Tibial nerve (tissue), 4 donors: ENCODE data around the gene CCDC47. TPM values are rescaled to one million over a fixed set of nuclear protein-coding genes. Genes with fewer than 3 reads are reported as not detected.

Experiments used
- DNase-seq, 2 donors: peaks; one replicate each; pipeline ENCODE4 v3.0.0-alpha.2; 2019; ENCODE audit warnings: low spot score in 2 of 2
- H3K27ac ChIP-seq, 4 donors: fragments of 200-600 bp; sonication (generic) in 3 of 4; one replicate each; pipeline ENCODE4 v1.5.1; 2017 to 2019; ENCODE audit warnings: mild to moderate bottlenecking in 1 of 4
- H3K27me3 ChIP-seq, 2 donors: fragments of 200-600 bp; sonication (generic) in 1 of 2; one replicate each; pipeline versions ENCODE4 v1.5.1 to v1.6.0; 2017 to 2019
- H3K36me3 ChIP-seq, 3 donors: fragments of 200-600 bp; sonication (generic); one replicate each; pipeline ENCODE4 v1.5.1; 2018 to 2019
- H3K4me1 ChIP-seq, 4 donors: fragments of 200-600 bp; sonication (generic) in 3 of 4; one replicate each; pipeline ENCODE4 v1.5.1; 2017 to 2019
- H3K4me3 ChIP-seq, 4 donors: fragments of 200-600 bp; sonication (generic) in 3 of 4; one replicate each; pipeline ENCODE4 v1.5.1; 2017 to 2019; ENCODE audit warnings: mild to moderate bottlenecking in 1 of 4, moderate library complexity in 1 of 4
- H3K9me3 ChIP-seq, 4 donors: fragments of 200-600 bp; sonication (generic) in 3 of 4; one replicate each; pipeline ENCODE4 v1.5.1; 2017 to 2019
- EP300 ChIP-seq, 2 donors: sonication (generic); formaldehyde crosslinking; IDR thresholded peaks; one replicate each; pipeline ENCODE4 v1.6.1; 2017; ENCODE audit warnings: antibody characterized with exemption in 2 of 2, mild to moderate bottlenecking in 1 of 2
- POLR2A ChIP-seq, 2 donors: fragments of 450-650 bp; IDR thresholded peaks; one replicate each; pipeline ENCODE4 v1.6.1; 2017; ENCODE audit warnings: antibody characterized with exemption in 2 of 2, mild to moderate bottlenecking in 2 of 2, moderate library complexity in 2 of 2
- WGBS, 2 donors: methylation state at CpG; one replicate each; pipeline ENCODE4 v1.1.5; 2018; 5-methylcytosine and 5-hydroxymethylcytosine counted together
- total RNA-seq, 4 donors: library from RNA; depleted of rRNA; stranded (reverse); fragments of >200 nt; gene quantifications; one replicate each; pipeline ENCODE4 v1.1.0, GENCODE V29; 2016
- TF ChIP-seq, protein P1 (sequence below), 5 experiments: fragments of 200-600 bp in 3 of 5; fragments of 450-650 bp in 2 of 5; sonication (generic) in 3 of 5; IDR thresholded peaks; one replicate each; pipeline ENCODE4 v1.5.1; 2016 to 2019; ENCODE audit warnings: antibody characterized with exemption in 5 of 5, mild to moderate bottlenecking in 3 of 5, moderate library complexity in 2 of 5

CCDC47 gene
- total RNA-seq, 4 donors from 2014 or later: 43.7 to 62.0 (median 51.0) TPM

DNA sequence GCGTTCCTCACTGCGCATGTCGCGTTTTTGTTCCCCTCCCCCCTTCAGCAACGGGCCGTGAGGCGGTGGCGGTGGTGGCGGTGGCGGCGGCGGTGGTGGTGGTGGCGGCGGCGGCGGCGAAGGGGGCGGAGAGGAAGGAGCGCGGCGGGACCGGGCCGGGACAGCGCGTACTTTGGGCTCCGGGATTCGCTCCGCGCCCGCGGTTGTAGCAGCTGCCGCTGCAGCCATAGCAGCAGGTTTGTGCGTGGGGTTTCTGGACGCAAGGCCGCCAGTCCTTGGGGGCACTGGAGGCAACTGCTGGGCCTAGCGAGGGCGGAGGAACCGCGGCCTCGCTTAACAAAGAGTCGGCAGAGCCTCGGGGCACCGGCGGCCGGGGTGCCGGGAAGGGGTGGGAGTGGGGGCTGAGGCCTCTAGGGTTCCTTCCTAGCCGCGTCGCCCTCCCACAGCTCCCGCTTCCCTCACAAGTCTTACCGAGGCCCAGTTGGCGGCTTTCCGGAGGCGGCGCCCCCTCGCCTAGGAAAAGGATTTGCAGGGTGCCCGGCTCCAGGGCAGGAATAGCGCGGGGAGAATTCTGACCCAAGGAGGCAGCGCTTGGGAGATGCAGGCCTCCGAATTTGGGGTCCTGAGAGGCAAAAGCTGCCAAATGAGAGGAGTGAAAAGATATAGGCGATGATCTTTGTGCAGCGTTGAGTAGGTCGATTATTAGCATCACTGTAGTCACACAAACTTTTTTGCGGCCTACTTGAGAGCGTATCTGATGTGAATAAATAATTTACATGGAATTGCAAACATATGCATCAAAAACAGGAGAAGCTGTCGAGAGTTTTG is 958 bp upstream of the CCDC47 start, which contains the start of gene DDX42:
Gene DDX42 (plus strand): TSS at position 30 of the 828 bp plus-strand sequence. CDS start 12,880 bp downstream, outside the sequence.
- TF ChIP-seq POLR2A (IDR thresholded peaks at IDR 0.05): peak in 1 of 2 donors; percentile 9
- TF ChIP-seq, protein P1, sequence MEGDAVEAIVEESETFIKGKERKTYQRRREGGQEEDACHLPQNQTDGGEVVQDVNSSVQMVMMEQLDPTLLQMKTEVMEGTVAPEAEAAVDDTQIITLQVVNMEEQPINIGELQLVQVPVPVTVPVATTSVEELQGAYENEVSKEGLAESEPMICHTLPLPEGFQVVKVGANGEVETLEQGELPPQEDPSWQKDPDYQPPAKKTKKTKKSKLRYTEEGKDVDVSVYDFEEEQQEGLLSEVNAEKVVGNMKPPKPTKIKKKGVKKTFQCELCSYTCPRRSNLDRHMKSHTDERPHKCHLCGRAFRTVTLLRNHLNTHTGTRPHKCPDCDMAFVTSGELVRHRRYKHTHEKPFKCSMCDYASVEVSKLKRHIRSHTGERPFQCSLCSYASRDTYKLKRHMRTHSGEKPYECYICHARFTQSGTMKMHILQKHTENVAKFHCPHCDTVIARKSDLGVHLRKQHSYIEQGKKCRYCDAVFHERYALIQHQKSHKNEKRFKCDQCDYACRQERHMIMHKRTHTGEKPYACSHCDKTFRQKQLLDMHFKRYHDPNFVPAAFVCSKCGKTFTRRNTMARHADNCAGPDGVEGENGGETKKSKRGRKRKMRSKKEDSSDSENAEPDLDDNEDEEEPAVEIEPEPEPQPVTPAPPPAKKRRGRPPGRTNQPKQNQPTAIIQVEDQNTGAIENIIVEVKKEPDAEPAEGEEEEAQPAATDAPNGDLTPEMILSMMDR (IDR thresholded peaks at IDR 0.05): no peak
- Histone ChIP-seq H3K9me3 (no peaks in the 10 kb centered on the region), H3K36me3 (peaks cover 0 to 3% (median 0%) of the 10 kb centered on the region in 3 donors), H3K27ac (peak within 1 kb of the TSS; percentile 91 to 99 (median 94)), H3K27me3 (no peaks in the 10 kb centered on the region), H3K4me3 (peak within 1 kb of the TSS; percentile 71 to 99 (median 92)), H3K4me1 (peaks cover 0 to 78% (median 29%) of the 10 kb centered on the region in 4 donors)
- DNase-seq: peak in 1 of 2 donors; percentile 76
- 0% methylated on average over 29 to 58 of the region's 67 CpGs for WGBS, 2 donors

DNA sequence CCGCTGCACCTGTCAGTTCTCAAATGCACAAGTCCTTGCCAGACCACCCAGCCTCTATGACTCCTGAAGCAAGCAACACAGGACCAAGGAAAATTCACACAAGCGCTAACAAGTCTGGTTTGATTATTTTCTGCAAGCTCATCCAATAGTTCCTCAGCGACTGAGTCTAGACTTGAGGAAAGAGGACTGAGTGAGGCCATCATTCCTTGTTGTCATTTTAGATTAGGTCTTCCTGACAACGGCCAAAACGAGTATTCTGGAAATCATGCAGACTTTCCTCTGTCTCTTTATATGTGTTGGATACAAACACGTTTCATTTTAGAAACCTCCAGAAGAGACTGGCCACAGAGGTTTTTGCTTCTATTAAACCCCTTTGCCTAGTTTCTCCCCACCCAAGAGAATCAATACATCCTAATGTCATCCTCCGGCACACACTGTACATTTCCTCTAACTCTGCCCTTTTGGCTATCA is 561 bp downstream of the CCDC47 start:
- TF ChIP-seq, protein P1 (IDR thresholded peaks at IDR 0.05): no peak
- TF ChIP-seq EP300 (IDR thresholded peaks at IDR 0.05) (no peak), POLR2A (IDR thresholded peaks at IDR 0.05) (no peak)
- Histone ChIP-seq H3K4me1 (peaks cover 0 to 63% (median 29%) of the 10 kb centered on the region in 4 donors), H3K36me3 (no peaks in the 10 kb centered on the region), H3K27me3 (no peaks in the 10 kb centered on the region), H3K9me3 (no peaks in the 10 kb centered on the region), H3K4me3 (peak overlapping the region; percentile 71 to 99 (median 92)), H3K27ac (peak overlapping the region; percentile 91 to 99 (median 94))
- 5 to 6% methylated on average over 7 of the region's 7 CpGs for WGBS, 2 donors
- peak in 1 of 2 donors; percentile 20 for DNase-seq

DNA sequence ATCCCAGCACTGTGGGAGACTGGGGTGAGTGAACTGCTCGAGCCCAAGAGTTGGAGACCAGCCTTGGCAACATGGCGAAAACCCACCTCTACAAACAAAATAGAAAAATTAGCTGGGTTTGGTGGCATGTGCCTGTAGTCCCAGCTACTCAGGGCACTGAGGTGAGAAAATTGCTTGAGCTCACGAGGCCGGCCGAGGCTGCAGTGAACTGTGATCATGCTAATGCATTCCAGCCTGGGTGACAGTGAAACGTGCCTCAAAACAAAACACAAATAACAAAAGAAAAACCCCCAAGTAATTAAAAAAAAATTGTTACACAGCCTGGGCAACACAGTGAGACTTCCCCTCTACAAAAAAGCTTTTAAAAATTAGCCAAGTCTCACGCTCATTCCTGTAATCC is 5.0 kb downstream of the CCDC47 start:
- peaks cover 0 to 18% (median 5%) of the 10 kb centered on the region in 3 donors for H3K36me3 ChIP-seq
- no peaks in the 10 kb centered on the region for H3K9me3 ChIP-seq
- WGBS, 2 donors: 84 to 87% methylated on average over 7 of the region's 7 CpGs
- H3K4me3 ChIP-seq: no peak overlapping the region
- H3K27me3 ChIP-seq: no peaks in the 10 kb centered on the region
- TF ChIP-seq EP300 (IDR thresholded peaks at IDR 0.05) (no peak), POLR2A (IDR thresholded peaks at IDR 0.05) (no peak)
- TF ChIP-seq, protein P1 (IDR thresholded peaks at IDR 0.05): no peak
- peaks cover 0 to 36% (median 12%) of the 10 kb centered on the region in 4 donors for H3K4me1 ChIP-seq
- no peak for DNase-seq
- H3K27ac ChIP-seq: no peak overlapping the region

DNA sequence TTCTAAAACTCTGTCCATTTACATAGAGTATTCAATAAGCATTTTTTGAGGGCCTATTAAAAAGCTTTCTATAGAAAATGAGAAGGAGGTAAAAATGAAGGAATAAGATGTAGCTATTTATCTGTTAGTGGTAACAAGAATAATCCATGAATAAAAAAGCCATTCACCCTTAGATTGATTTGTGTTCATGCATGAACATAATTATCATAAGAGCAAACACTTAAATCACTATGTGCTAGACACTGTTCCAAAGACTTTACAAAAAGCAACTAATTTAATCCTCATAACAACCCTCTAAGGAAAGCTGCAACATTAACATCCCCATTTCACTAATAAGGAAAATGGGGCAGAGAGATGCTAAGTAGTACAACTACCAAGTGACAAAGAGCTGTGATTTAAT is 6.6 kb downstream of the CCDC47 start:
- Histone ChIP-seq H3K27ac (no peak overlapping the region), H3K27me3 (no peaks in the 10 kb centered on the region), H3K36me3 (peaks cover 3 to 34% (median 5%) of the 10 kb centered on the region in 3 donors), H3K4me3 (no peak overlapping the region), H3K4me1 (peaks cover 0 to 32% (median 4%) of the 10 kb centered on the region in 4 donors), H3K9me3 (no peaks in the 10 kb centered on the region)
- DNase-seq: no peak
- no peak for TF ChIP-seq POLR2A (IDR thresholded peaks at IDR 0.05)
- TF ChIP-seq EP300 (IDR thresholded peaks at IDR 0.05): no peak
- TF ChIP-seq, protein P1 (IDR thresholded peaks at IDR 0.05): no peak

DNA sequence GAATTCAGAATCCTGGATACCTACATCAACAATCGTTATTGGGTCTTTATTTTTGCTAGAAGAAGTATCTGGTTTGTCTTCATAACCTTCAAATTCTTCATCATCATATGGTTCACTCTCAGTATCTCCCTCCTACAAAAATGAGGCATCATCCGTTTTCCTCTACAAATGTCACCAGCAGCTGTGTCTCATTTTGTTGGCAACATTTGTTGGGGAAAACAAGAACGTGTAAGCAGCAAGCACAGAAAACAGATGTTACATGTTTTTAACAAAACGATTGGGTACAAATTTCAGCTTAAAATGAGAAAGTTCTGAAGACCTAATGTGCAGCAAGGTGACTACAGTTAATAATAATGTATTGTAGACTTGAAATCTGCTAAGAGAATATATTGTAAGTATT is 8.7 kb downstream of the CCDC47 start:
- H3K4me1 ChIP-seq: peaks cover 0 to 16% (median 0%) of the 10 kb centered on the region in 4 donors
- H3K9me3 ChIP-seq: no peaks in the 10 kb centered on the region
- H3K4me3 ChIP-seq: no peak overlapping the region
- H3K36me3 ChIP-seq: peaks cover 3 to 55% (median 5%) of the 10 kb centered on the region in 3 donors
- no peak for DNase-seq
- WGBS, 2 donors: 68 to 74% methylated on average over 4 of the region's 4 CpGs
- no peak overlapping the region for H3K27ac ChIP-seq
- no peaks in the 10 kb centered on the region for H3K27me3 ChIP-seq
- TF ChIP-seq POLR2A (IDR thresholded peaks at IDR 0.05) (no peak), EP300 (IDR thresholded peaks at IDR 0.05) (no peak)
- TF ChIP-seq, protein P1 (IDR thresholded peaks at IDR 0.05): no peak
